Cerebellar nuclear complex (tissue), 1 donor: ENCODE measurements around the gene MCF2L.

Experiments used
- DNase-seq, 2 experiments: peaks; one replicate each; lab custom pipeline; 2025; lab: John Stamatoyannopoulos, UW

The MCF2L gene

GRCh38 chr13:113113846-113114271 is 144.8 kb downstream of the MCF2L start:
- DNase-seq = no peak

GRCh38 chr13:113114511-113115362 is 145.7 kb downstream of the MCF2L start:
- no peak for DNase-seq

- DNase-seq = no peak
Observed at GRCh38 chr13:113115363-113116205, 146.6 kb downstream of the MCF2L start.

GRCh38 chr13:113116206-113116800 is 147.3 kb downstream of the MCF2L start:
- DNase-seq = no peak

GRCh38 chr13:113116871-113117271 is 147.9 kb downstream of the MCF2L start:
- DNase-seq = no peak

- no peak for DNase-seq
Observed at GRCh38 chr13:113117335-113117872, 148.4 kb downstream of the MCF2L start.

- no peak for DNase-seq
Observed at GRCh38 chr13:113117911-113118260, 148.9 kb downstream of the MCF2L start.

GRCh38 chr13:113118261-113119021 is 149.4 kb downstream of the MCF2L start:
- no peak for DNase-seq

- no peak for DNase-seq
Observed at GRCh38 chr13:113119166-113119821, 150.3 kb downstream of the MCF2L start.

- no peak for DNase-seq
Observed at GRCh38 chr13:113119822-113120189, 150.8 kb downstream of the MCF2L start.

GRCh38 chr13:113120300-113121182 is 151.5 kb downstream of the MCF2L start:
- DNase-seq = no peak

- no peak for DNase-seq
Observed at GRCh38 chr13:113121183-113121927, 152.3 kb downstream of the MCF2L start.

- no peak for DNase-seq
Observed at GRCh38 chr13:113121928-113122471, 153.0 kb downstream of the MCF2L start.

GRCh38 chr13:113122550-113123225 is 153.7 kb downstream of the MCF2L start, which contains the start of gene F10:
Gene F10 (plus strand): TSS chr13:113122799. CDS start chr13:113122856, 57 bp downstream.
- DNase-seq = no peak

- DNase-seq = no peak
Observed at GRCh38 chr13:113123226-113124201, 154.5 kb downstream of the MCF2L start.

GRCh38 chr13:113124211-113124970 is 155.4 kb downstream of the MCF2L start:
- no peak for DNase-seq
